GM19395 (cell line): Measurements from ENCODE around the gene HMCES.
A peak's percentile ranks its signal among the peaks of the same experiment; 100 is the strongest.

Experiments
- ATAC-seq: cut with Tn5 transposase; IDR thresholded peaks from one replicate; pipeline ENCODE4 v1.9.1; 2021; ENCODE audit warnings: mild to moderate bottlenecking, moderate library complexity; ENCODE audit not compliant: unreplicated experiment

HMCES gene

GRCh38 chr3:129304146-129304961 is 25.7 kb downstream of the HMCES start:
- ATAC-seq, result no peak

GRCh38 chr3:129304962-129305222 is 26.2 kb downstream of the HMCES start:
- ATAC-seq, result no peak

GRCh38 chr3:129305592-129306091 is 27.0 kb downstream of the HMCES start:
- ATAC-seq, result peak; percentile 48

GRCh38 chr3:129308636-129309035 is 30.0 kb downstream of the HMCES start:
- no peak for ATAC-seq

GRCh38 chr3:129310111-129311011 is 31.7 kb downstream of the HMCES start:
- ATAC-seq, result no peak

- ATAC-seq, result no peak
These were observed 32.6 kb downstream of the HMCES start for GRCh38 chr3:129311054-129311902.

- no peak for ATAC-seq
These were observed 33.5 kb downstream of the HMCES start for GRCh38 chr3:129312021-129312639.

GRCh38 chr3:129312671-129313414 is 34.2 kb downstream of the HMCES start:
- no peak for ATAC-seq

GRCh38 chr3:129313415-129313664 is 34.7 kb downstream of the HMCES start:
- no peak for ATAC-seq

GRCh38 chr3:129313665-129314385 is 35.2 kb downstream of the HMCES start:
- no peak for ATAC-seq

GRCh38 chr3:129314386-129315222 is 35.9 kb downstream of the HMCES start:
- ATAC-seq, result no peak

GRCh38 chr3:129315223-129315997 is 36.7 kb downstream of the HMCES start:
- no peak for ATAC-seq

GRCh38 chr3:129315998-129316247 is 37.3 kb downstream of the HMCES start:
- ATAC-seq, result no peak

- ATAC-seq, result peak; percentile 46
These were observed 37.8 kb downstream of the HMCES start for GRCh38 chr3:129316248-129317013.

- ATAC-seq, result no peak
These were observed 38.5 kb downstream of the HMCES start for GRCh38 chr3:129317014-129317771.

- no peak for ATAC-seq
These were observed 39.2 kb downstream of the HMCES start for GRCh38 chr3:129317848-129318247.

- no peak for ATAC-seq
These were observed 40.3 kb downstream of the HMCES start for GRCh38 chr3:129318921-129319320.
